Measurements from ENCODE around the gene TFEB.

TFEB gene

GRCh38 chr6:41704656-41705310 is 30.6 kb downstream of the TFEB start:
- DNase-seq, result no peak

GRCh38 chr6:41704028-41704427 is 31.4 kb downstream of the TFEB start:
- DNase-seq, result no peak

GRCh38 chr6:41702771-41703494 is 32.5 kb downstream of the TFEB start:
- DNase-seq, result no peak

- DNase-seq, result no peak
Measured at GRCh38 chr6:41702089-41702745, 33.2 kb downstream of the TFEB start.

- DNase-seq, result no peak
Measured at GRCh38 chr6:41700463-41701347, 34.7 kb downstream of the TFEB start.

GRCh38 chr6:41699063-41699462 is 36.3 kb downstream of the TFEB start:
- DNase-seq, result no peak

GRCh38 chr6:41697861-41698781 is 37.3 kb downstream of the TFEB start:
- DNase-seq, result no peak

- DNase-seq, result no peak
Measured at GRCh38 chr6:41696788-41697187, 38.6 kb downstream of the TFEB start.

- DNase-seq, result no peak
Measured at GRCh38 chr6:41695825-41696224, 39.6 kb downstream of the TFEB start.

GRCh38 chr6:41694815-41695526 is 40.4 kb downstream of the TFEB start:
- DNase-seq, result no peak

- no peak for DNase-seq
Measured at GRCh38 chr6:41693281-41694240, 41.8 kb downstream of the TFEB start.

GRCh38 chr6:41692730-41693129 is 42.7 kb downstream of the TFEB start:
- DNase-seq, result no peak

GRCh38 chr6:41692080-41692675 is 43.2 kb downstream of the TFEB start:
- DNase-seq, result no peak

- no peak for DNase-seq
Measured at GRCh38 chr6:41691426-41692079, 43.9 kb downstream of the TFEB start.

- no peak for DNase-seq
Measured at GRCh38 chr6:41690541-41691330, 44.7 kb downstream of the TFEB start.

- no peak for DNase-seq
Measured at GRCh38 chr6:41689171-41690008, 46.0 kb downstream of the TFEB start.

GRCh38 chr6:41688256-41688965 is 47.0 kb downstream of the TFEB start:
- no peak for DNase-seq

All from activated effector memory CD4-positive, alpha-beta T cell treated with Interleukin-2 at 50 U/mL for 16 hours (primary cell).